ENCODE results near the gene DPH3. TPM values are rescaled to one million over a fixed set of nuclear protein-coding genes. Genes with fewer than 3 reads are reported as not detected.

DPH3 gene
- total and polyA plus RNA-seq, 2 experiments from 2014 or later: 15.3 to 84.3 TPM

- H3K27ac ChIP-seq (ENCODE audit: low read depth): no peak overlapping the region
- H2AFZ ChIP-seq: no peak overlapping the region
- no peaks in the 10 kb centered on the region for H3K79me2 ChIP-seq (replicated peaks; ENCODE audit: insufficient read depth)
- Mint-ChIP-seq H3K27ac (no peak overlapping the region), H3K4me3 (no peak overlapping the region), H3K9me3 (no peaks in the 10 kb centered on the region), H3K36me3 (ENCODE audit: low read depth) (no peaks in the 10 kb centered on the region), H3K27me3 (ENCODE audit: insufficient read depth, low read depth, poor library complexity) (peaks cover 3% of the 10 kb centered on the region), H3K4me1 (no peaks in the 10 kb centered on the region)
- no peaks in the 10 kb centered on the region for H3K36me3 ChIP-seq (ENCODE audit: insufficient read depth)
- ATAC-seq (no peak), DNase-seq (ENCODE audit: low spot score) (no peak)
- H3K4me2 ChIP-seq: no peak overlapping the region
- 0 out of 2 replicates have a peak, but pooled peaks cover 6% of the 10 kb centered on the region for H3K9me2 ChIP-seq (ENCODE audit: insufficient read depth)
- H4K20me1 ChIP-seq (replicated peaks; ENCODE audit: insufficient read depth): no peaks in the 10 kb centered on the region
- no peaks in the 10 kb centered on the region for H3F3A ChIP-seq (replicated peaks; ENCODE audit: low read depth)
- H3K4me1 ChIP-seq (ENCODE audit: insufficient read depth): no peaks in the 10 kb centered on the region
- no peak for TF ChIP-seq POLR2AphosphoS5 (IDR thresholded peaks at IDR 0.05; ENCODE audit: low read depth)
- TF ChIP-seq ETS1 (IDR thresholded peaks at IDR 0.05): no peak
- no peak for TF ChIP-seq ZNF462 (CRISPR knock-in tag; IDR thresholded peaks at IDR 0.05)
- TF ChIP-seq STAT1 (IDR thresholded peaks at IDR 0.05; ENCODE audit: unreplicated experiment): no peak
- no peak for TF ChIP-seq EZH2phosphoT487 (IDR thresholded peaks at IDR 0.05; ENCODE audit: unreplicated experiment)
- no peak for TF ChIP-seq ZNF331 (CRISPR knock-in tag; IDR thresholded peaks at IDR 0.05; ENCODE audit: low read depth)
- TF ChIP-seq REST (IDR thresholded peaks at IDR 0.05; ENCODE audit: unreplicated experiment): no peak
- TF ChIP-seq CREB1 (CRISPR knock-in tag; IDR thresholded peaks at IDR 0.05; ENCODE audit: low read depth): no peak
- TF ChIP-seq JUNB (IDR thresholded peaks at IDR 0.05; ENCODE audit: unreplicated experiment): no peak
- no peak for TF ChIP-seq CTCF (conservative IDR thresholded peaks at IDR 0.05; ENCODE audit: low read depth in 2 of 2)
- no peak for TF ChIP-seq NANOG (IDR thresholded peaks at IDR 0.05; ENCODE audit: borderline replicate concordance)
- TF ChIP-seq EZH2 (IDR thresholded peaks at IDR 0.05; ENCODE audit: low read depth, unreplicated experiment): no peak
- TF ChIP-seq ZNF114 (CRISPR knock-in tag; IDR thresholded peaks at IDR 0.05): no peak
- no peak overlapping the region for H3K4me3 ChIP-seq
- H3K27me3 ChIP-seq (ENCODE audit: insufficient read depth): no peaks in the 10 kb centered on the region
Measured at GRCh38 chr3:16236030-16236639, 28.6 kb downstream of the DPH3 start.
